Glutamatergic neuron (in vitro differentiated cells): ENCODE results near the gene TNFAIP8. TPM values are rescaled to one million over a fixed set of nuclear protein-coding genes. Genes with fewer than 3 reads are reported as not detected.

Source experiments
- DNase-seq: peaks from one replicate; pipeline ENCODE4 v3.0.0; 2022
- H3K27ac Mint-ChIP-seq: one replicate; pipeline ENCODE4 v1.8.0; 2020; ENCODE audit warnings: mild to moderate bottlenecking, mixed read lengths, inconsistent platforms; ENCODE audit not compliant: unreplicated experiment
- H3K27me3 Mint-ChIP-seq: one replicate; pipeline ENCODE4 v1.8.0; 2020; ENCODE audit warnings: mild to moderate bottlenecking, moderate library complexity, mixed read lengths, inconsistent platforms; ENCODE audit not compliant: unreplicated experiment
- H3K36me3 Mint-ChIP-seq: one replicate; pipeline ENCODE4 v1.8.0; 2020; ENCODE audit warnings: mild to moderate bottlenecking, mixed read lengths, inconsistent platforms; ENCODE audit not compliant: unreplicated experiment
- H3K4me1 Mint-ChIP-seq: one replicate; pipeline ENCODE4 v1.8.0; 2020; ENCODE audit warnings: mild to moderate bottlenecking, low read depth, mixed read lengths, inconsistent platforms; ENCODE audit not compliant: unreplicated experiment
- H3K4me3 Mint-ChIP-seq: one replicate; pipeline ENCODE4 v1.8.0; 2020; ENCODE audit warnings: mild to moderate bottlenecking, mixed read lengths, inconsistent platforms; ENCODE audit not compliant: unreplicated experiment
- H3K9me3 Mint-ChIP-seq: one replicate; pipeline ENCODE4 v1.8.0; 2020; ENCODE audit warnings: mild to moderate bottlenecking, moderate library complexity, mixed read lengths, inconsistent platforms; ENCODE audit not compliant: unreplicated experiment
- CTCF ChIP-seq: fragments of 200-600 bp; sonication (generic); IDR thresholded peaks from one replicate; pipeline ENCODE4 v1.5.0; 2021; ENCODE audit not compliant: partially characterized antibody, unreplicated experiment
- total RNA-seq: library from RNA; stranded (reverse); fragmentation: NEBNext Ultra II Directional; extraction: Animal tissue kit (Norgen Biotek cat#: 25700); gene quantifications from one replicate; pipeline ENCODE4 v1.2.1, GENCODE V29; 2021; ENCODE audit not compliant: unreplicated experiment

The TNFAIP8 gene
- total RNA-seq, 1 donor from 2014 or later: 2.5 TPM

- no peak for TF ChIP-seq CTCF
- no peak overlapping the region for H3K4me3 Mint-ChIP-seq
- H3K4me1 Mint-ChIP-seq: peaks cover 2% of the 10 kb centered on the region
- peaks cover 3% of the 10 kb centered on the region for H3K9me3 Mint-ChIP-seq
- DNase-seq: no peak
- H3K27me3 Mint-ChIP-seq: no peaks in the 10 kb centered on the region
- H3K27ac Mint-ChIP-seq: no peak overlapping the region
- no peaks in the 10 kb centered on the region for H3K36me3 Mint-ChIP-seq
Measured at GRCh38 chr5:119347574-119347973, 8.2 kb upstream of the TNFAIP8 start.

GRCh38 chr5:119347991-119348390, 7.8 kb upstream of the TNFAIP8 start:
- DNase-seq: no peak
- H3K4me3 Mint-ChIP-seq: no peak overlapping the region
- peaks cover 3% of the 10 kb centered on the region for H3K9me3 Mint-ChIP-seq
- H3K4me1 Mint-ChIP-seq: peaks cover 5% of the 10 kb centered on the region
- no peak for TF ChIP-seq CTCF
- H3K27ac Mint-ChIP-seq: no peak overlapping the region
- H3K36me3 Mint-ChIP-seq: no peaks in the 10 kb centered on the region
- no peaks in the 10 kb centered on the region for H3K27me3 Mint-ChIP-seq

- Mint-ChIP-seq H3K27me3 (peaks cover 10% of the 10 kb centered on the region), H3K36me3 (no peaks in the 10 kb centered on the region), H3K4me3 (no peak overlapping the region), H3K4me1 (peaks cover 10% of the 10 kb centered on the region), H3K9me3 (no peaks in the 10 kb centered on the region), H3K27ac (no peak overlapping the region)
- DNase-seq: no peak
- TF ChIP-seq CTCF: no peak
Measured at GRCh38 chr5:119353213-119353612, 2.6 kb upstream of the TNFAIP8 start.

- Mint-ChIP-seq H3K4me3 (no peak overlapping the region), H3K9me3 (no peaks in the 10 kb centered on the region), H3K36me3 (no peaks in the 10 kb centered on the region), H3K27ac (no peak overlapping the region), H3K27me3 (peaks cover 10% of the 10 kb centered on the region), H3K4me1 (peaks cover 10% of the 10 kb centered on the region)
- no peak for TF ChIP-seq CTCF
- no peak for DNase-seq
Measured at GRCh38 chr5:119353686-119354366, 2.0 kb upstream of the TNFAIP8 start.

GRCh38 chr5:119354537-119355243, 1.1 kb upstream of the TNFAIP8 start:
- Mint-ChIP-seq H3K36me3 (no peaks in the 10 kb centered on the region), H3K4me3 (no peak overlapping the region), H3K9me3 (no peaks in the 10 kb centered on the region), H3K4me1 (peaks cover 10% of the 10 kb centered on the region), H3K27ac (no peak overlapping the region), H3K27me3 (peaks cover 10% of the 10 kb centered on the region)
- no peak for TF ChIP-seq CTCF
- DNase-seq: no peak
